ENCODE results near the gene GAB2.
"Not testable (repeated sequence)": the region's sequence is repeated elsewhere in the genome, so short reads cannot be mapped to it uniquely, and the experiment has no call there.

GAB2 gene

DNA sequence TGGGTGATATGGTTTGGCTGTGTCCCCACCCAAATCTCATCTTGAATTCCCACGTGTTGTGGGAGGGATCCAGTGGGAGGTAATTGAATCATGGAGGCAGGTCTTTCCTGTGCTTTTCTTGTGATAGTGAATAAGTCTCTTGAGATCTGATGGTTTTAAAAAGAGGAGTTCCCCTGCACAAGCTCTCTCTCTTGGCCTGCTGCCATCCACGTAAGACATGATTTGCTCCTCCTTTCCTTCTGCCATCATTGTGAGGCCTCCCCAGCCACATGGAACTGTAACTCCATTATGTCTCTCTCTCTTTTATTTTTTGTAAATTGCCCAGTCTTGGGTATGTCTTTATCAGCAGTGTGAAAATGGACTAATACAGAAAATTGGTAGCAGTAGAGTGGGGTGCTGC lies 145.8 kb downstream of the GAB2 start:
- DNase-seq = not testable (repeated sequence)

DNA sequence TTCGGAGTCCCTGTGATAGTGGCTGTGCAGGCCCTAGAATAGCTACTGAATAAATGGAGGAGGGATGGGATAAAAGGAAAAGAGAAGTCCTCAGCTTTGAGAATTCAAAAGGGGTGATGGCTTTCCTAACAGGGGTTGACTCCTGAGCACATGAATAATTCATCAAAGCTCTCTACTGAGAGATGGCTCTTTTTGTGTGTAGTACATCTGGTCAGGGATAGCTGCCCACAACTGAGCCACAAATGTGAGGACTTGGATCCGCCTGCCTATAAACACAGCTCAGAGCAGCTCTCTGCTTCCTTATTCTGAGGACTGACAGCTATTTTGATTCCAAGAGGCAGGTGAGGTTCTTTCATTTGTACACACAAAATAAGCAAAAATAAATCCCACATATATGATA lies 146.6 kb downstream of the GAB2 start:
- DNase-seq = no peak

DNA sequence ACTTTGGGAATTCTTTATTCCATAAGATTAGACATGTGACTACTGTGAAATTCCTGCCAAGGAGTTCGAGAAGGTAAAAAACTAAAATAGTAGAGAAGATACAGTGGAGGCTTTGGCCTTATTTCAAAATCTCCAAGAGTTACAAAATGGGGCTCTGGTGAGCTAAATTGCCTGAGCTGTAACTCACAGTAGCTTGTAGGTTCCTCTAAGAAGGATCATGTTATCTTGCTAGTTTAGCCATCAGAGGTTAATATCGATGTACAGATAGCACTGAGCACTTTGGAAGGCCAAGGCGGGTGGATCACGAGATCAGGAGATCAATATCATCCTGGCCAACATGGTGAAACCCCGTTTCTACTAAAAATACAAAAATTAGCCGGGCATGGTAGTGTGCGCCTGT lies 147.8 kb downstream of the GAB2 start:
- DNase-seq = no peak

DNA sequence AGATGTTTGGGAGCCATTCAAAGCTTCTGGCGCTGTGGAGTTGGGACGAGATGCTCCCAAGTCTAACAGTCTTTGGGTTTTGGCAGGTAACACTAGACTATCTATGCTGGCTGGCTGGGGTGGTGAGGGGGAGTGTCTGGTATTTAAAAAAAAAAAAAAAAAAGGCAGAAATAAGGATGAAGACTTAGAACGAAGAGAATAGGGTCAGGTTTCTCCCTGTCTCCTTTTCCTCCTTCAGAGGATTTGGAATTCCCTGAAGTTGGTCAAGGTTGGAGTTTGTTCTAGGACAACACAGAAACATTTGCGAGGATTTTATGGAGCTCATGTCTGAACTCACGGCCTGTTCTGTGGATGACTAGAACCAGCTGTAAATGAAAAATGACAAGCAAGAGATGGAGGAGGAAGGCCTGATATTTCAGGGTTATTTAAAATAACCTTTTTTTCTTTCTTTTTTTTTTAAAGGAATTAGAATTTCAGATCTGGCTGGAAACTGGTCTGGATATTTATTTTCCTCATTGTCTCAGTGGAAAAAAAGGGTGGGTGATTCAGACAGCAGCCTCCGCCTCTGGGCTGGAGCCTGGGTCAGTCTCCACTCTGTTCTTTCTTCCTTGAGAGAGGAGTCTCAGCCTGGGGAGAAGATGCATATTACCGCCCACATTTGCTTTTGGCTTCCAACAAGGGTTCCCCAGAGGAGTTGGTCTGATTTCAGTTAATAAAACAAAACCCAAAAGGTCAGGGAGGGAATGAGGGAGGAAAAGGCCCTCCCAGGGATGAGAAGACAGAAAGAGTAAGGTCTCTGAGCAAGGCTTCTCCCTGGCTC lies 148.8 kb downstream of the GAB2 start:
- no peak for DNase-seq

DNA sequence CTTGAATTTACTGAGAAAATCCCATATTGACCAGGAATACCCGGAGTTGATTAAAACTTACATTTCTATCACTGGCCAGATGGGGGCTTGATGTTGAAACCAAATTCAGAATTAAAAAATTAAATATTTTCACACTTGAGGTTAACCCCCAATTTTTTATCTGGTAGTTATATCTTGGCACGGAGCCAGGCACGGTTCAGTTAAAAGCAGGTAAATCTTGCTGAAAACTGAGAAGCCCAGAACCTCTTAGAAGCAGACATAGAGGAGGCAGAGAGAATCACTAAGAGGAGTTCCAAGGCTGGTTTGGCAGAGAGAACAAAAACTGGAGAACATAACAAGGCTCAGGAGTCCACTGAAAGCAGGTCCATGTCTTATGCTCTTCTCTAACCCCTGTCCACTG lies 151.2 kb downstream of the GAB2 start:
- DNase-seq = no peak

DNA sequence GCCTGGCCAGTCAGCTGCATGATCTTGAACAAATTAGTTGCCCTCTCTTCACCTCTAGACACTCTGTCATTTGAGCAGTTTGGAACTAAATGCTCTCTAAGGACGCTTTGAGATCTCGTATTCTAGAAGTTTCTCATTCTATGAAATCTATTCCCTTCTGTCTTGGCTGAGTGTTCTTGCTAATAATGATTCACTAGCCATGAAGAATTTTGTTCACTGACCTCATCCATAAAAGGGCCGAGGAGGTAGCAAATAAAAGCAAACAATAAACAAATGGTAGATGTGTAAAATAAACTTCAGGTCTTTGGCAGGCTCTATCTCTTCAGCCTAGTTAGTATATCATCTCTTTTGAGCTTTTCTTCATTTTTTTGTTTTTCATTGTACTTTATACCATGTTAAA lies 152.3 kb downstream of the GAB2 start:
- no peak for DNase-seq

DNA sequence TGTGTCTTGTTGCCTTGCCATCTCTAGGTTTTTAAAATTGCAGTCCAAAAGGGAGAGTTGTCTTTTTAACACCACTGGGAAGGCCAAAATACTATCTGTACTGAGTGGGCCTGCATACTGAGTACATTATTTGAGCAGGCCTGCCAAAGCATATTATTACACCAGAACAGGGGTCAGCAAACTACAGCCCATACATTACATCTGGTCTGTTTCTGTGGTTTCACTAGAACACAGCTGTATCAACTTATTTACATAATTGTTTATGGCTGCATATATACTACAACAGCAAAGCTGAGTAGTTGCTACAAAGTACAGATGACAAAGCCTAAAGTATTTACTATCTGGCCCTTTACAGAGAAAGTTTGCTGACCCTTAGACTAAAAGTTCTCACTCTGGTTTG lies 154.9 kb downstream of the GAB2 start:
- DNase-seq = no peak

DNA sequence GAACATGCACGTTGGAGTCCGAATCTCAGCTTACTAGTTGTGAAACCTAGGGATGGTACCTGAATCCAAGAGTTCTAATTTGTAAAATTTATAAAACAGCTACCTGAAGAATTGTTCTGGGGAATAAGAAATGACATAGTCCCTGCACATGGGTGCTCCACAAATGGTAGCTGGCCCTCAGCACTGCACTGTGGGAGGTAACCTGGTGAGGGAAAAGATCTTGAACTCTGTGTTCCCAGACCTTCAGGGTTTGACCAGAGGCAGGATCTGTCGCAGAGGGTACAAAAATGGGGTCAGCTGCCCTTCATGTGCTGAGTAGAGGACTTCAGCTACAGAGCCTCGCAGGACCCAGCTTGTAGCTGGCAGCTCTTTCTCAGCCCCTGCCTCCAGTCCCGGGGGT lies 155.4 kb downstream of the GAB2 start:
- DNase-seq = no peak

DNA sequence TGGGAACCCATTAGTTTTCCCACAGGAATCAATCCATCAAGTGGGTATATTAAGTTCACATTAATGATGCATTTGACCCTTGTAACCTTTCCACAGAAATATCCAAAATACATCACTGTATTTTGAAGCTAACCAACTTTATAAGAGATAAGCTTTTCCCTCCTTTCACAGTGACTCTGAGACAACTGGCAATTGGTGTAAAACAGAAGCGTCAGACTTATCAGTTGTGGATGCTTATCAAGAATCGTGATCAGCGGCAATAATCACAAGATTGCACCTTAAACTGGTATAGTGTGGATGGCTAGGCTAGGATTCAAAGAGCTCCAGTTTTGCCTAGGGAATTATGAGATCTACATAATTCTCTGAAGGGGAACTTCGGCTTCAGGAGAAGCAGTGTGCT lies 155.8 kb downstream of the GAB2 start:
- no peak for DNase-seq

DNA sequence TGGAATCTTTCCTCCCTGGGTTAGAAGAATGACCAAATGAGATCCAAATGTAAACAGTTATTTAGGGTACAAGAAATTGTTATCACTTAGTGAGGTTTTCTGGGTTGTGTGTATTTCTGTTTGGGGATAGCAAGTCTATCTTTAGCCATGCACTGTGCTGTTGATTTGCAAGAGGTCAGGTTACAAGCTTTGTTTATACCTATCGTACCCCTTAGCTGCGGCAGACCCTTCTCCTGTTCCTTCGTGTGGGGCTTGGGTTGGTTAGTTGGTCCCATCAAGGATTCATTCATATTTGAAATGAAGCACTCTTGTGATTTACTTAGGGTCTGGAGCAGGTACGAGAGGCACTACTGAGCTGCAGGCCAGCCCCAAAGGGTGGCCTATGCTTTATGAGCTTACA lies 156.3 kb downstream of the GAB2 start:
- no peak for DNase-seq

DNA sequence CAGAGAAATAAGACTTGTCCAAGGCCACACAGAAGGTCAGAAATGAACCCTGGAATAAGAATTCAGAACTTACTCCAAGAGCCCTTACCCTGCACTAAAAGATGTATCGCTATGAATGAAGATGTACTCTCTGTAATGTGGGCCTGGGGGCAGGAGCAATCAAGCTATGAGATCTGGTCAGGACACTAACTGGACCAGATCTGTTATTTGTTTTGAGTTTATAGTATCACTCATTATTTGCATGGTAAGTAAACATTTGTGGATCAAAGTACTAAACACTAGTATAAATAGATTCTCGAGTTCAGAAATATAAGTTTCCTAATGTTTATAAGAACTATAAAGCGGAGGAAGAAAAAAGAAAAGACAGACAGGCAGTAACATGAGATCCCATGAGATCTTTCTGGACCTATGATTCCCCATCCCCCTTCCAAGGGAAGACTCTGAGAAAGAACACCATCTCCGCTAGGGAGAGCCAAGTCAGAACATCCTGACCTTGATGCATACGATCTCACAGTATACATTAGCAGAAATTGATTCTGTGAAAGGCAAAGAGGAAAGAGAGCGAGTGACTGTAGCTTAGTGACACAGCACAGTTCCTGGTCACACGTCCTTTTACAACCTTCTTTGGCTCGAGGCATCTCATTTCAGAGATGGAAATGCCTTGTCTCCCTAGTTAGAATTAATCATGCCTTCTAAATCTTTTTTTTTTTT lies 157.7 kb downstream of the GAB2 start:
- DNase-seq = no peak

DNA sequence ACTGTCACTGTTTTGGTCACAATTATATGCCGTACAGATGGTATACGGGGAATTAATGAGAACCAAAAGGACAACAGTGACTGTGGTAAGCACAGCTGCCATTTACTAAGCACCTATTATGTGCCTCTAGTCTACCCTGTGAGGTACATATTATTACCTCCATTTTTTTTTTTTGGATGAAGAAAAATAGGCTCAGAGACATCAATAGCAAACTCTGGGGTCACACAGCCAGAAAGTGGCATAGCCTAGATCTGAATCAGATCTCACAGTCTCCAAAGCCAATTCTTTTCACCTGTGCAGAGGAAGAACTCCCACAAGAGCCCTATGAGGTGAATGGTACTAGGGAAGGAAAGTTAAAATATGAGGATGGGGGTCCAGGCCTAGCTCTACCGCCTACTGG lies 160.0 kb downstream of the GAB2 start:
- no peak for DNase-seq

DNA sequence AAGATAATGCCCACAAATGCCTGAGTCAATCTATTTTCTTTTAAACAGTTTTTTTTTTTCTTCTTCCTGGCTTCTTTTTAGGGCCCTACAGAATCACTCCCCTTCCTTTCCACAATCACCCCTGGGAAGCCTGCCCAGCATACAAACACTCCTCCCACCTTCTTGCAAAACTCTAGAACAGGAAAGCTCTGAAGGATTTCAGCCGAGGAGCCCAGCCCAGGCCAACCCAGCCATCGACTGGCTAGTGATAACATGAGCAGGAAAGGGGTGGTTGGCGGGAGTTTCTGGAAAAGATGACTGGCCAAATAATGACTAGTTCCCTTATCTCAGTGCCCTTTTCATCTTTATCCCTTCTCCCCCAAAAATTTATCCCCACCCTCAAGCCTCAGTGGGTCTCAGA lies 160.7 kb downstream of the GAB2 start:
- DNase-seq = peak; percentile 62 to 81

DNA sequence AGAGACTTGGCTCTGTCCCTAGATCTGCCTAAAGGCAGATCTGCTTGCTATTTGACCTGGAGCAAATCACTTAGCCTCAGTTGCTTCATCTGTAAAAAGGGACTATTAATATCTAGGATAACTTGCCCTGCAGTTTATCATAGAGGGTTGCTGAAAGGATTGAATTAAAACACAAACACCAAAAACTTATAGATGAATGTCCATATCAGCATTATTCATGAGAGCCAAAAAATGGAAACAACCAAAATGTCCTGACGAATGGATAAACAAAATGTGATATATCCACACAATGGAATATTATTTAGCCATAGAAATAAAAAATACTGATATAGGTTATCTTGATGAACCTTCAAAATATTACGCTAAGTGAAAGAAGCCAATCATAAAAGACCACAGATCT lies 161.7 kb downstream of the GAB2 start:
- DNase-seq = no peak

DNA sequence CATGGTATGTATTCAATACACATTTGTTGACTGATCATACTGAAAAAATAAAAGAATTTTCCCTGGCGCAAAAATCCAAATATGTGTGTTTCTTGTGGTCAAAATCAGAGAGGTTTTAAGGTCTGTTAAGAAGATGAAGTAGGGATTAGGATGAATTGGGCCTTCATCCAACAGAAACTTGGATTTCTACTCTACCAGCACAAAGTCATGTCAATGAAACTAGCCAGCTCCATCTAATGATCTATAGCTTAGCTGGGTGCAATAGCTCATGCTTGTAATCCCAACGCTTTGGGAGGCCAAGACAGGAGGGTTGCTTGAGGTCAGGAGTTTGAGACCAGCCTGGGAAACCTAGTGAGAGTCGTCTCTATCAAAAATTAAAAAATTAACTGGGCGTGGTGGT lies 163.4 kb downstream of the GAB2 start:
- no peak for DNase-seq

DNA sequence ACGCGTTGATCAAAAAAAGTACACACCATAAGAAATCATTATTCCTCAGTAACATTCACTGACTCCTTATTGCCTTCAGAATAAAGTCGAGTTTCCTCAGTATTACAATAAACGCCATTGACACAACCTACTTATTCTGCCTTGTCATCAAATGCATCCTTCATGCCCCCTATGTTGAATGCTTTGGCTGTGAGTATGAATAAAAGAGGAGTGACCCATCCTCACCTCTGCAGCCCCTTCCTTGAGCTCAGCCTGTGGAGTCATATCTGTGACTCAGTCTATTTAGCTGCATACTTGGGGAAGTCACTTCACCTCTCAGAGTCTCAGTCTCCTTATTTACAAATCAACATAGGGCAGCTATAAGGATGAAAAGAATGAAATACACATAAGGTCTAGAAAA lies 163.8 kb downstream of the GAB2 start:
- no peak for DNase-seq

DNA sequence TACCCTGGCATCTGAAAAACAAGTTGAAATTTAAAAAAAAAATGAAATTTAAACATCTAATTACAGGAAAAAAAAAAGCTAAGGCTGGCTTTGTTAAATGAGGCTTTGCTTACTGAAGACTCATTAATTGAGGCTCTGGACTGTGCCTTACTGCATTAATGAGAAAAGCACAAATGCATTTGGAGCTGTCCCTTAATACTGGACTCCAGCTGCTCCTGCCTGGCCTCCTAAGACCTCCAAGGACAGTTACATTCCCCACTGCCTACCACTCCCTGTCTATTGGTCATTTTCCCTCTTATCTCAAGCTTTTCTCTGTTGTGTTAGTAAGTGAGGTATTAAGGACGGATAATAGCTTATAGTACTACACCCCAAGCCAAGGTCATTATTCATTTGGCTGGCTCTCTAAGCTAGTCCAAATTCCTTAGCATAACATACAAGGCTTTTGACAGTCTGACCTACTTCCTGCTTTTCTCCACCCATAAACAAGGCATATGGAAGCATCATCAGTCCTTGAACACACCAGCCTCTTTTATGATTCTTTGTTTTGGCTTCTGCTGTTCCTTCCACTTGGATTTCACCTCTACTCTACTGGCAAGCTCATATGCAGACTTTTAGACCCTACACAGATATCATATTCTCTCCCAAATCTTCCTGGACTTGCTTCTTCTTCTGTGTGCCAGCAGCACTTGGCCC lies 166.4 kb downstream of the GAB2 start:
- no peak for DNase-seq

DNA sequence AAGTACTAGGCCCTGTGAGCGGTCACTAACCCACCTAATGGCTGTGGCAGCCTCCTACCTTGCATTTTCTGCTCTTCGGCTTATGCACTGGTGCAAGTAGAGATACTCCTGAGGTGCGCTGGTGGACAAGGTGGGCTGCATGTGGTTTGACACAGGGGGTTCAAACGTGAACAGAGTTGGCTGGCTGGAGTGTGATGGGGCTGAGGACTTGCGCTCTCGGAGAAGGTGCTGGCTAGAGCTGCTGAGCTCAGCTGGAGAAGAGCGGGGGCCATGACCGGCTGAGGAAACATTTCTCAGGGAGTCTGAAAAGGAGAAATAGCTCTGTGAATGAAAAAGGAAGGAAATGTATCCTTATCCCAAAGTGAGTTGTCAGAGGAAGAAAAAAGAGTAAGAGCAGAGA lies 167.5 kb downstream of the GAB2 start:
- DNase-seq = no peak

DNA sequence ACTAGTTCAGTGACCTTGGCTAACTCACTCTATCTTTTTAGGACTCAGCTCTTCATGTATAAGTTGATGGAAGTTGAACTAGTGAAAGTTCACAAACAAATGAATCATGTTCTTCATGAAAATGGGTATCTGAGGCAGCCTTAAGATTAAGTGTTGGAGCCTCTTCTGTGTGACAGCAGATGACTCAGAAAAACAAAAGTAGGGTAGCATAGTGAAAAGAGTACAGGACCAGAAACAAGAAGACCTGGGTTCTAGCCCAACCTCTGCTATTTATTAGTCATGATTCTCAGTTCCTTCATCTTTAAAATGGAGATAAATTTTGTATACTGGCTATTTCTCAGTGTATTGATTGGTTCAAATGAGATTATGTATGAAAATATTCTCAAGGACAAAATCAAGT lies 168.7 kb downstream of the GAB2 start:
- no peak for DNase-seq

DNA sequence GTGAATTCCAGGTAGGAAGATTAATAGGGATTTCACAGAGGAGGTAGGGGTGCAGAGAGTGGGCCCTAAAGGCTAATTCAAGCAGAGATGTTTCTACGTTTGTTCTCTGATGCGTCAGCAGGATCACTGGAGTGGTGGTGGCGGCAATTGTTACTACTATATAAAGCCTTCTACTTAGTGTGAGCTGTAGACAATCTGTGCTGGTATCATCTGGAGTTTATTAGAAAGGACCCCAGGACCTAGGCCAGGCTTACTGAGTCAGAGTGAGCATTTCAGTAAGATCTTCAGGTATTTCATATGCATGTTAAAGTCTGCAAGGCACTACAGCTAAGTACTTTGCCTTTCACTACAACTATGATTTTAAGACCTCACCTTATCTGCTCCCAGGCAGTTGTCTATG lies 169.4 kb downstream of the GAB2 start:
- DNase-seq = no peak

DNA sequence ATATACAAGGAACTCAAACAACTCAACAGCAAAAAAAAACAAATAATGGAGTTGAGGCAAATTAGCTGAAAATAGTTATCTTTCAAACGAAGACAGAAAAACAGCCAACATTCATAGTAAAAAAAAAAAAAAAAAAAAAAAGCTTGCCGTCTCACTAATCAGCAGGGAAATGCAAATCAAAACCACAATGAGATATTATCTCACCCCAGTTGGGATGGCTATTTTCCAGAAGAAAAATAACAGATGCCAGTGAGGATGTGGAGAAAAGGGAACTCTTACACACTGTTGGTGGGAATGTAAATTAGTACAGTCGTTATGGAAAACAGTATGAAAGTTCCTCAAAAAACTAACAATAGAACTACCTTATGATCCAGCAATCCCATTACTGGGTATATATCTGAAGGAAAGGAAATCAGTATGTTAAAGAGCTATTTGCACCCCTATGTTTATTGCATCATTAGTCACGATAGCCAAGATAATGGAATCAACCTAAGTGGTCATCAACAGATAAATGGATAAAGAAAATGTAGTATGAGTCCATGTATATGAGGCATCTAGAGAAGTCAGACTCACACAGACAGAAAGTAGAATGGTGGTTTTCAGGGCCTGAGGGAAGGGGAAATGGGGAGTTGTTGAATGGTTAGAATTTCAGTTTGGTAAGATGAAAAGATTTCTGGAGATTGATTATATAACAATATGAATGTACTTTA lies 172.9 kb downstream of the GAB2 start:
- peak; percentile 6 to 13 for DNase-seq

DNA sequence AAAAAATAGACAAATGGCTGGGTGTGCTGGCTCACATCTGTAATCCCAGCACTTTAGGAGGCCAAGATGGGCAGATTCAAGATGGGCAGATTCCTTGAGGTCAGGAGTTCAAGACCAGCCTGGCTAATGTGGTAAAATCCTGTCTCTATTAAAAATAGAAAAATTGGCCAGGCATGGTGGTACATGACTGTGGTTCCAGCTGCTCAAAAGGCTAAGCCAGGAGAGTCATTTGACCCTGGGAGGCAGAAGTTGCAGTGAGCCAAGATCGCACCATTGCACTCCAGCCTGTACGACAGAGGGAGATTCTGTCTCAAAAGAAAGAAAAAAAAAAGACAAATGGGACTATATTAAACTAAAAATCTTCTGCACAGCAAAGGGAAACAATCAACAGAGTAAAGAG lies 173.5 kb downstream of the GAB2 start:
- no peak for DNase-seq

DNA sequence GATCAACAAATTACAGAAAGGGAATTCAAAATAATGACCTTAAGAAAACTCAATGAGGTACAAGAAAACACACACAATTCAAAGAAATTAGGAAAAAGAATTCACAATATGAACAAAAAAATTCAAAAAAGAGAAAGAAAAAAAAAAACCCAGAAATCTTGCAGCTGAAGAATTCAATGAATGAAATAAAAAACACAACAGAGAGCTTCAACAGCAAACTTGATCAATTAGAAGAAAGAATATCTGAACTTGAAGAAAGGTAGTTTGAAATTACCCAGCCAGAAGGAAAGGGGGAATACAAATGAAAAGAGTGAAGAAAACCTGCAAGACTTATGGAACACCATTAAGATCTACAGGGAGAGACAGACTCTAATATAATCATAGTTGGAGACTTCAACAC lies 176.1 kb downstream of the GAB2 start:
- no peak for DNase-seq

DNA sequence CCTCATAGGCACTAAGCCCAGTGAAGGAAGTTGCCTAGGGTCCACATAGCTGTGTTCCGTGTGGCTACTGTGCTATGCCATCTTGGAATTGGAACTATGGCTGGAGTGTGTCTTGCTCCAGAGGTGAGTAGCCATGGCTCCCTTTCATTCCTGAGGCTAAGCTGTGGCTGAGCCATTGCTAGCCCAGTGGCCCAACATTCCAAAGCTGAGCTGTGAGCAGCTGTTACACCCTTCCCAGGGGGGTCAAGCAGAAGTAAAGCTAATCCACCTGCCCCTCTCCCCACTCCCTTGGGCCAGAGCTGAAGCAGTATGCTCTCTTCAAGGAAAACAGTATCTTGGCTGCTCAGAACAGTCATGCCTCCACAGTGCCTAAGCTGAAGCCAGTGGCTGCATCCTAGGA lies 177.8 kb downstream of the GAB2 start:
- no peak for DNase-seq

All from Kasumi-1 (cell line).